HK-2 (cell line): ENCODE measurements around the gene CD93.

Experiments used
- DNase-seq: peaks from one replicate; pipeline ENCODE4 v3.0.0-alpha.2; 2018; ENCODE audit not compliant: unreplicated experiment

CD93 gene

DNA sequence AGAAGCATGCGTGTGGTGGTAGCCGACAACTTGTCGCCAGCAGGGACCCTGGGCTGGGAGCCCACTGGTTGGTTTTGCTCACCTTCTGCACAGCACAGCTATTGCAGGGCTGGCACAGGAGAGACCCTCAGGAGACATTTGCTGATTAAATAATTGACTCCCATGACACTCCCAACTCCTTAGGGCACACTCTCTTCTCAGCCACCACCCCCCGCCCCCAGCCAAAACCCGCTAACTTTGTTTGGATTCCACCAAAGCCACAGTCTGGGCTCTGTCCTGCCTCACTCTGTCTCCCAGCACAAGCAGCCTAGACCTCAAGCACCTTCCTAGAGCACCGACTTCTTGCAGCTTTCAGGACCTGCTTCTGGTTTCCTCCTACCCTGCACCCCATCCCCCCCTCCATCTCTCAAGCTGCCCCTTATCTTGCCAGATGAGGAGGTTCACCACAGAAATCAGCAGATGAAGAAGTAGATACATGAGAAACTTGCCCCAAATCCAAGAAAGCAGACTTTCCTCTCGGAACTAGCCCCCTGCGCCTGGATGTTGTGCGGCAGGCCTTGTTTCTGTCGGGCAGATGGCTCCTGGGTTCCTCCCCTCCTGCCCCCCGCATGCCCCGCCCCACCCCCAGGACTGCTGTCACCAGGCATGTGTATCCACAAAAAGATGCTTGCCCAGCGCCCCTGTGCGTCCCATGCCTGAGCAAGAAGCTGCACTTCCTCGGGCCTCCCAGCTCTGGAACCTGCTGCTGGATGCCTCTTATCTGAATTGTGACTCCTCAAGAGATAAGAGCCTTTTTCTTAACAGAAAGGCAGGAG lies 35.0 kb upstream of the CD93 start:
- no peak for DNase-seq

DNA sequence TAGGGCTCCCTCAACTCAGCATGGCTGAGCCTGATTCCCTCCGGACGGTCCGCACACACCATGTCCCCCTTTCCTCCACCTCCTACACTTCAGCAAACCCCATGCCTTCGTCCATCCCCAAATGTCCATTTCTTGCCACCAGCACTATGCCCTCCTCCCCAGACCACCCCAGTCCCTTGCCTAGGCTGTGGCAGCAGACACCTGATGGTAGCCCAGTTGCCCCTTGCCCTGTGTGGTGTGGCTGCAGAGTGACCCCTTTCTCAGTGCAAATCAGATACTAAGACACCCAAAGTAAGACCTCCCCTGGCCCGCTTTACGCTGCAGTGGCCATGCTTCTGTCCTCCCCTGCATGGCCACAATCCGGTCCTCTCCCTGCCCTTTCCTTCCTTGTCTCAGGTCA lies 34.1 kb upstream of the CD93 start:
- DNase-seq = no peak

DNA sequence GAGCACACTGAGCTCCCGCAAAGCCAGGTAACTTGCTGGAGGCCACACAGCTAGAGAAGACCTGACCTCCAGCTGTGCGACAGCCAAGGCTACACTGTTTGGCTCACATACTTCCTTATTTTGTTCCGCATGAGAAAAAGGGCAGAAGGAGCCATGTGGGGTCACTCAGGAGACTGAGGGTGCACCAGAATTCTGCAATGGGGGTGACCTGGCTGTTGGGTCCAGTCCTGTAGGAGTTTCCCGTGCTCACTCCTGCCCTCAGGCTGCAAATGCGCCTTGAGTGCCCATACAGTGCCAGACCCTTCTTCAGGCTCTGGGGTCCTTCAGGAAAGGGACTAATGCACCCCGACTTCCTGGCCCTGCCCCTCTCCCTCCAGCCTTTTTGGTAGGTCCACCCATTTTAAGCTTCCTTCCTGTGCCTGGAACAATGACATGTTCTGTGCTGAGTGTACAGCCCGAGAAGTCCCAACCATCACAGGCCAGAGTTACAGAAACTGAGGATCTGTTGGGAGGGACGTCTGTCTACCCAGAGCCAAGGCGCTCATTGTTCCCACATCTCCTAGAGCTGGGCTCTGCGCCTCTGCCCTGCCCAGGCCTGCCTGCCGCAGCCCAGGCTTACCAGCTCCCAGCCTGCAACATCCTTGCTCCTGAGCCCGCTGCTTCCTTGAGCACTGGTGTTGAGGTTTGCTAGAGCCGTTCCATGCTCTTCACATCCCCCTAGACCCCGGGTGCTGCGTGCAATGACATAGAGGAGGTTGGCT lies 33.5 kb upstream of the CD93 start:
- DNase-seq = no peak

DNA sequence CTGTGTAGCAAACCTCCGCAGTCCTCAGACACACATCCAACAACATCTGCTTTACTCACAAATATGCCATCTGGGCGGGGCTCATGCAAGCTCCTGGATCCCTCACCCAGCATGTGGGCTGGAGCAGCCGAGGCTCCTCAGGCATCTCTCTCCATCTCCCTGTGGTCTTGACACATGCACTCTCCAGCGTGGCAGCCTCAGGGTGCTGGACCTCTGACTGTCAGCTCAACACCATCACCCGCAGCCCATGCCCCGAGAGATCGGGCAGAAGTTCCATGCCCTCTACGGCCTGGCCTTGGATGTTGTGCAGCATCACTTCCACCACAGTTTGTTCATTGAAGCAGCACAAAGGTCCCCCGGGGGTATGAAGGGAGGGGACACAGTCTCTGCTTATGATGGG lies 32.6 kb upstream of the CD93 start:
- no peak for DNase-seq

DNA sequence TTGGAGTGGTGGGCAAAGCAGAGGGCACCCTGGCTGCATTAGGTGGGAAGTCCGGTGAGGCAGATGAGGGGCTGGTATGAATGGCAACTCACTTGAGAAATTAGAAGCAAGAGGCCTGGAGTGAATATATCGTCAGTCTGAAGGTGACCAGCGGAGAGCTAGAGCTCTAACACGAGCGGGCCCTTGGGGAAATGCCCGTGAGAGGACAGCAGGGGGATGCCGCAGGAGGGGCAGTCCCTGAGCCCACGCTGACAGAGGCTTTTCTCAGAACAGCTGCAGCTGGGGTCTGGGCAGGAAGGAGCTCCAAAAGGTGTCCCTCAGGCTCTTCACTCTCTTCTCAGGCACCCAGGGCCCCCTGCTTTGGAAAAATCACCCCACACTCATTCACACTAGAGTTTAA lies 32.0 kb upstream of the CD93 start:
- no peak for DNase-seq

DNA sequence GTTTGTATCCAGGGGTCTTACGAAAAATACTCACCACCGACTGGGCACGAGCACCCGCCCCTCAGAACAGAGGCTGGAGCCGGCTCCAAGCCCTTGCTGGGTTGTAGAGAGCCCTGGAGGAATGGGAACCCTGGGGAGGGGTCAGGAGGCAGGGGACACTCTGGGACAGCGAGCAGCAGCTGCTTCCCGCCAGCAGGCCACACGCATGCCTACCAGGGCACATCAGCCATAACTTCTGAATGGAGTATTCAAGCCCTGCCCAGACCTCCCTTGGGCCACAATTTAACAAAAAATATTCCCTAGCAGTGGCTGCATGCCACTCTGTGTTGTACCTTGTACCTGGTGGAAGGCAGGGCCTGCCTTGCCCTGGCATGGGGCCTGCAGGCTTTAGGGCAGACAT lies 31.6 kb upstream of the CD93 start:
- no peak for DNase-seq

DNA sequence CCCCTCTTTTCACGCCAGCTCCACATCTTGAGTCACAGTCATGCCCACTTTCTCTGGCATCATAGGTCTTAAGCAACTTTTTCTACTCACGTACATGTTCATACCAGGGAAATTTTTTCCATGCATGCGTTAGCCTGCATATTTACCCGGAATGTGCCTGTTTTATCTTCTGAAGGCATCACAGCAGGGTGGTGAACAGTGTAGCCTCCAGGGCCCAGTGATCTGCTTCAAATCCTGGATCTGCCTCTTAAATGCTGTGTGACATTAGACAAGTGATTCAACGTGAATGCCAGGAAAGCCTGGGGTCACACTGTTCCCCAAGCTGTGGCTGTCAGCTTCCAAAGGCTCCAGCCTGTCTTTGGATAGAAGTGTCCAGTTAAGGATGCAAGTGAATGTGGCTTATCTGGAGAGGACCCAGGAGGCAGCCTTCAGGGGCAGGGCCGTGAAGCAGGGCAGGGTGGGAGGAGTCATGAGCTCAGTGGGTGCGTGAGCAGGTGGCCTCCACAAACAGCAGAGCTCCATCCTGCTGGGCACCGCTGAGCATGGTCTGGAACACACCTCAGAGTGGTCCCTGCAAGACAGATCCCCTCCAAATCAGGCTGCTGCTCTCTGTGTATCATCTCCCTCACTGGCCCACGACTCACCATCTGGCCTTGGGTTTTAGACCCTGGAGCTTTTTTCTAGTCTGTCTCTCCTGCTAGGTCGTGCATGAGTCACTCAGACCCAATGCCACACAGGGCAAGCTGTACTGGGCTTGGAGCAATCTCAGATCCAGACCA lies 30.4 kb upstream of the CD93 start:
- no peak for DNase-seq

DNA sequence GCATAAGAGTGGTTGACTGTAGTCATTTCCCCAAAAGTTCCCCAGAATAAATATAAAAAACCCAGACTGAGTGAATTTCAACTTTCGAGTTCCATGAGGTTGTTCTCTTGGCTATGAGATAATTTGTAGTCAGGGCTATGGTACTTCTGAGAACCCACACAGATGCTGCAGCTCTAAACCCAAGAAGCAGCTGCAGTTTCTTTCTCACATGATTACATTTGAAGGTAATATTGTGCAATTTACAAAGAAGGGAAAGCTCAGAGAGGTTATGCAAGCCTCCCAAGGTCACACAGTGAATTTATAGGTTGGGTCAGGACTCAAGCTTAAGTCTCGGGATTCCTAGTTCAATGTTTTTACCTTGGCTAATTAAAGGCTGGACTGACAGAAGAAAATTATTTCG lies 29.7 kb upstream of the CD93 start:
- DNase-seq = no peak

DNA sequence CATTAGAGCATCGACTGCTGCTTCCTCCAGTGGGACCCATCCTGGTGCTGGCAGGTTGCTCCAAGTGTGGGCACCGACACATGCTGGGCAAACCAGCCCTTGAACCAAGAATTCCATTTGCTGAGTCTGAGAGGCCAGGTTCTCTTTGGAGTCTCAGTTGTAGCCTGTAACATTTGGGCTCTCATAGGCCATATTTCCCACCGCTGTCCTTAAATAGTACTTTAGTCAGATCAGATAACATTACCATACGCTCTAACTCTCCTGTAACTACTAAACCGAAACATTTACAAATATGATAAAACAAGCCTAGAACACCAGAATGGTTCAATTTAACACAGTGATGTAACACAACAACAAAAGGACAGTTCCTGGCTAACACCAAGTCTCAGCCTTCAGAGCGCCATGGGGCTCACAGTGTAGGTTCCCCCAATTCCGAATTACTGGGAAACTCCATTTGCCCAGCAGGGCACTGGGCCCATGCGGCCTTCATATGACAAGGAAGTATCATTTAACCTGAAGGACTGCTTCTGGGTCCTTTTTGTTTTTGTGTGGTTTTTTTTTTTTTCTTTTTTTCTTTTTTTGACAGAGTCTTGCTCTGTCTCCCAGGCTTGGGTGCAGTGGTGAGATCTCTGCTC lies 28.4 kb upstream of the CD93 start:
- DNase-seq = no peak

DNA sequence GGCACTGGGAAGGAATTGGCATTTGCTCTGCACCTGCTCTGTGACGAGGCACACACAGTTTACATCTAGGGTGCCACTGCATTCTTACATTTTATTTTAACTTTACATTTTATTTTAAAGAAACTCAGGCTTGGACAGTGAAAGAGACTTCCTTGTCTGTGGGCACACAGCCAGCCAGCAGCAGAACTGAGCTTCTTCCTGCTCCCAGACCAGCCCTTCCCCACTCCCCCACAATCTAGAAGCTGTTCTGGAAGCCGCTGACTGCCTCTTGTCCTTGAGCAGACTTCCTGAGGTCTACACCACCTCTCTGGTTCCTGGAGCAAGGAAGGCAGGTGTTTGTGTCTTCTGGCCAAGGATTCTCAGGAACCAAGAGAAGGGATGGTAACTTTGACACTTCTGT lies 27.9 kb upstream of the CD93 start:
- DNase-seq = no peak

DNA sequence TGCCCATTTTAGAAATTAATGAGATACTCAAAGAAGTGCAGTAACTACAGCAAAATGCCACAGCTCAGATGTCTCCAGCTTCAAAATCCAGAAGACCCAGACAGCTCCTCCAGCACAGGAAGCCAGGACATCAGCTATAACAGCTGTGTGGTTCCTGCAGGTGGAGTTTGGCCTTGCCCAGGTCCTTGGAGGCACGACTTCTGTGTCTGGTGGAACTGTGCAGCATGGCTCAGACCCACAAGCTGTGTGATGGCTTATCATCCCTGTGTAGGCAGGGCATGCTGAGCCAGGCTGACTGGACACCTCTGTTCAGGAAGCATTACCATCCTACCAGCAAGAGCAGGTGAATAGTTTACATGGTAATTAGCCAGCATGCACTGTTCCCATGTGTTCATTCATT lies 26.5 kb upstream of the CD93 start:
- DNase-seq = no peak

DNA sequence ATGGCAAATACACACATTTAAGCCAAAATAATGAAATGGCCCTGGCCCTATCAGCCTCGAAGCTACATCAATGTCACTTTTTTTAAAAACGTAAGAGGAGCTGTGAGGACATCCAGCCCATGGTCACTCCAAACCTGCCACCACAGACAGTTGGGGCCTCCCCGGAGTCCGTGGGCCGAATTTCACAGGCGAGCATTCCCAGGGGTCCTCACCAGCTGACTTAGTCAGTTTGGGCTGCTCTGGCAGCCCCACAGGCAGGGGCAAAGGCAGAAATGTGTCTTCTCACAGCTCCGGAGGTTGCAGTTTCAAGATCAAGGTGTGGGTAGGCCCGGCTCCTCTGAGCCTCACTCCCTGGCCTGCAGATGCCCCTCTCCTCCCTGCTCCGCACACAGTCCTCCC lies 25.8 kb upstream of the CD93 start:
- DNase-seq = no peak

DNA sequence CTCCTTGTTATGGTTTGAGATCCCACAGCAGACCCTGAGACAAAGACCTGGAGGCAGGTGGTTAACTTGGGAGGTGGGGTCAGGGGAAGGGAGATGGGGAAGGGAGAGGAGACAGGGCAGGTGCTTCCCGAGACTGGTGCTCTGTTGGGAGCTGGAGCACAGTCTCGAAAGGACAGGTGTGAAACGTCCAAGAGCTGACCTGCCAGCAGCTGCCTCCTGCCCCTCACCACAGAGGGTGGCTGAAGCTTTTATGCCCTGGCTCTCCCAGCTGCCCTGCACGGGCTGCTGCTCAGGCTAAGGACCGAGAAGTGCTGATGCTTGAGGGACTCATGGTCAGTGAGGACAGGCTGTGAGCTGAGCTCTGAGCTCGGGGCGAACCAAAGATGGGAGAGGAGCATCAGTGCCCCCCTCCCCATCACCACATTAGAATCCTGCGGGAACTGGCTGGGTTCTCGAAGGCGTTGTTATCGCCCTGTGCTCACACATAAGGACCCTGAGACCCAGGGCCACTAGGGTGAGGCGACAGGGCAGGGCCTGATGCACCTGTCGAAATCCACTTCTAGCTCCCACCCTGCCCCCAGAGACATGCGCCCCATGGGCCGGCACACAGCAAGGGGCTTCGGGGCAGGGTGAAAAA lies 25.3 kb upstream of the CD93 start:
- no peak for DNase-seq

DNA sequence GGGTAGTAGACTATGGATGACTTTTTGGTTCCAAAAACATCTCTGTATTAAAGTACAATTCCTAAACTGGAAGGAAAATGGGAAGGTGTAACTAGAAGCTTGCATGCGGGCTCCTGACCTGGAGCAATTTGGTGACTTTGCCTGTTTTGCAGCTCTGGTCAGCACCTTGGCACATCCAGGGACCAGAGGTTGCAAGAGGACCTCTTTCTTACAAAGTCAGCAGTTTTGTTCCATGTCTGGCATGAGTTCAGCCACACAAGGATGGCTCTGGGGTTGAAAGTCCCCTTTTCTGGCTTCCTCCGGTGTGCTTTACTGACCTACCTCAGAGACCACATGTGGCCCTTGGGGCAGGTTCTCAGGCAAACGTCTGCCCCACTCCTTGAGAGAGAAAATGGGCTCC lies 22.7 kb upstream of the CD93 start:
- no peak for DNase-seq

DNA sequence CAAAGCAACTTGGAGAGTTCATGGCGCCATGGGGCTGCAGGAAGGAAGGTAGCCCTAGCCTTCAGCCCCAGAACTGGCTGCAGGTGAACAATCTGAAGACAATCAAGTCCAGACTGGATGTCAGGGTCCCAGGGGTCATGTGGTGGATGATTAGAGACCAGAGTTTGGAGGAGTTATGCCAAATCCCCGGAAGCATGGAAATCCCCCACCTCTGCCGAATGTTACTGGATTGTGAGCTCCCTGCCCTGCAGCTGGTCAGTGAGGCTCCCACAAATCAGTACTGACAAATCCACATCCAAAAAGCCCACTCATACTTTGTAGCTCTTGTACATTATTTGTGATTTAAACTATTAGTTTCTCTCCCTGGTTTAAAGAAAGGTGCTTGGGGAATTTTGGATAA lies 21.3 kb upstream of the CD93 start:
- no peak for DNase-seq

DNA sequence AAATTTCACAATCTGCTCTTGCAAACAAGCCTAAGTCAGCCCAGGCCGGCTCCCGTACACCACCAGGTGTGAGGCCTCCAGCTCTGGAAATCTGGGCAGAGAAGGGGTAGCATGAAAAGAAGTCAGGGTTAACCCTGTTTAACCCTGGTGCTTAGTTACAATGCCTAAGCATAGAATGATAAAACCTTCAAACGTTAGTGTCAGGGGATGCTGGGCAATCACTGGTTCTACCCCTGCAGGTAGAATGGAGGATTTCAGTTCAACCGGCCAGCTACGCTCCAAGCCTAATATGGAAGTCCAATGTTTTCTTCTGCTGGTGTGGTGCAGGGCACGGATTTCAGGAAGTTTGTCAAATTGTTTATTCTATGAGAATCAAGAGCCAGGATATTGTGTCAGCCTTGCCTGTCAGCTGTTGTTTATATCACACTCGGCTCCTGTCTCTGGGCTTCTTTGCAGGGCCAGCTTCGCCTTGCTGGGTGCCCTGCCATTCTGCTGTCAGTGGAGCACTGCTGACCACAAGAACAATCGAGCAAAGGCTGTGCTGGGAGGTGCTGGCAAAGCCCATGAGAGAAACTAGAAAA lies 20.2 kb upstream of the CD93 start:
- no peak for DNase-seq

DNA sequence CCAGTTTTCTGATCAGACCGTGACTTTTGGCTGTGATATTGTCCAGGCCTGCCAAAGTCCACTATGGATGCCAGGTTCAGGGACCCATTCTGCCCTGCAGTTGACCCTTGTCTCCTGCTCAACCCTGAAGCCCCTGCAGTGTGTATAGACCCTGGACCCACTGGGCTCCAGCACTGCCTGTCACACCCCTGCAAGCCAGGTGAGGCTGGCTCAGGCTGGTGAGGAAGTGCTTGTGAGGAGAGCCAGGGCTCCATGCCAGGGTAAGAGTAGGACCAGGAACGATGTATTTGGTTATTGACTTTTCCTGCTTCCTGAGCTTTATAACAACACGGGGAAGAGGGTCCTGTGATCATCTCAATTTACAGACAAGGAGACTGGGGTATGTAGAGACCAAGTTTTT lies 19.1 kb upstream of the CD93 start:
- no peak for DNase-seq

DNA sequence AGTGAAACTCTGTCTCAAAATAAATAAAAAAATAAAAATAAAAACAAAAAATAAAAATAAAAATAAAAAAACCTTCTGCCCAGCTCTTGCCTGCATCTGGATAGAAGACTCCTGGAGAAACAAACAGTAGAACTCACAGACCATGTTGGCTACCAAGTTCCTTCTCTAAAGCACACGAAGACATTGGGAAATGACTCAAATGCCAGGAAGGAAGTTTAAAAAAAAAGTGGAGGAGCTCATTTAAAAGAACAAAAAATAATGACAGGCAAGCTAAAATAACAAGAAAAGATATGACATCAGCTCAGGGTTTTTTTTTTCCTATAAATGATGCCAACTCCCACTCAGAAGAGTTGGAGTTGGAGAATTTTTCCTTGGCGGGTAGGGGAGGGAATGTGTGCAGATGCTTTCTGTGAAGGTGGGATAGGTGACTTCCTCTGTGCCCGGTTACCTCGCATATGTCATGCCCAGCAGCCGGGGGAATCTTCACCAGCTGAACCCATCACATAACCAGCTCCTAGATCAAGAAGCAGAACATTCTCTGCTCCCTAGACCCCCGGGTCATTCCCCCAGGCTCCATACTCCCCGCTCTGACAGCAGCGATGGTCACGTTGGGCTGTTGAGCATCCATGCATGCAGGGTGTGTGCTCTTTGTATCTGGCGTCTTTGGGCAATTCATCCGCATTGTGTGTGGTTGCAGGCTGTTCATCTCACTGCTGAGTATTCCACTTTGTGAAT lies 17.3 kb upstream of the CD93 start:
- DNase-seq = no peak

DNA sequence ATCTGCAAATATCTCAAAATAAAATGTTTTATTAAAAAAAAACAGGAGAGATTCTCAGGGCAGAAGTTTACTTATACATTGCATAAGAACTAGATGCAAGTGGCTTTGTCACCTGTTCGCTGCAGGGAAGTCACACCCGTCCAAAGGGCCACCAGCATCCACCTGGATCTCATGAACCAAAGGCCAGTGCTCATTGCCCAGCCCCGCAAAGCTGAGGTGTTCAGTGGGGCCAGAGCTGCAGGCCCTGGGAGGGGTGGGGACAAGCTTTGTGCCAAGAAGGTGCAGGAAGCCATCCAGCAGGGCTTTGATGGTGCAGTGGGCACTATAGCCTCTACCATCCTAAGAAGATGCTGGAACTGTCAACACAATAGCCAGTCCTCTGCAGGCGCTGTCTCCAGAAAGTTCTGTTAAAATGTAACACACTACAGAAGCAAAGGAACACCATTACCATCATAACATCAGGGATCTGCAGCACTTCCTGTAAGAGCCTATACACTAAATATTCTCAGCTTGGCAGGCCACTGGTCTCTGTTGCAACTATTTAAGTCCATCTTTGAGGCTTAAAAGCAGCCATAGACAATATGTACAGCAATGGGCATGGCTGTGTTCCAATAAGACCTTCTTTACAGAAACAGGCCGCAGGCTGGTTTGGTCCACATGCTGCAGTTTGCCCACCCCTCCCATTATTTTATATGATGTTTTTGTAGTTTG lies 15.7 kb upstream of the CD93 start:
- no peak for DNase-seq

DNA sequence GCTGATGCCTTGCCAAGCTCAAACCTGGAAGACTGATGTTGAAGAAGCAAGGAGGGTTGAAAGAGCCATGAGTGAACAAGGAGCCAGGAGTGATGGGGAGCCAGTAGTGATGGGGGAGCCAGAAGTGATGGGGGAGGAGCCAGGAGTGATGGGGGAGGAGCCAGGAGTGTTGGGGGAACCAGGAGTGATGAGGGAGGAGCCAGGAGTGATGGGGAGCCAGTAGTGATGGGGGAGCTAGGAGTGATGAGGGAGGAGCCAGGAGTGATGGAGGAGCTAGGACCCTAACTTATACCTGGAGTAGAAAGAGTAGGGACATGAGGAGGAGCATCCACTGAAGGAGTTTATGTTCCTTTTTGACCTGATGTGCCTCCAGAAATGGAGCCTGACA lies 14.6 kb upstream of the CD93 start:
- DNase-seq = no peak
